Ovary (tissue), 9 donors: ENCODE data around the gene SAMD4A. TPM values are rescaled to one million over a fixed set of nuclear protein-coding genes. Genes with fewer than 3 reads are reported as not detected.

ENCODE experiments used
- DNase-seq, 5 donors: peaks; one replicate each; pipeline ENCODE4 v3.0.0-alpha.2; 2019 to 2020
- H3K27ac ChIP-seq, 2 donors: fragments of 200-600 bp; one replicate each; pipeline versions ENCODE4 v1.5.1 to v1.8.0; 2019 to 2022
- H3K27me3 ChIP-seq: fragments of 200-600 bp; one replicate; pipeline ENCODE4 v1.8.0; 2022
- H3K36me3 ChIP-seq: fragments of 200-600 bp; sonication (generic); one replicate; pipeline ENCODE4 v1.5.1; 2019
- H3K4me1 ChIP-seq: one replicate; pipeline ENCODE4 v1.8.1; 2013; ENCODE audit warnings: mild to moderate bottlenecking, moderate library complexity; ENCODE audit not compliant: insufficient read depth
- H3K4me3 ChIP-seq: fragments of 200-600 bp; sonication (generic); one replicate; pipeline ENCODE4 v1.5.1; 2017
- H3K9me3 ChIP-seq, 2 donors: fragments of 200-600 bp in 1 of 2; sonication (generic) in 1 of 2; one replicate each; pipeline versions ENCODE4 v1.5.1 to v1.8.1; 2013 to 2019; ENCODE audit warnings: mild to moderate bottlenecking in 1 of 2, moderate library complexity in 1 of 2
- EP300 ChIP-seq: sonication (generic); formaldehyde crosslinking; IDR thresholded peaks from one replicate; pipeline ENCODE4 v1.6.1; 2017; ENCODE audit warnings: antibody characterized with exemption
- POLR2A ChIP-seq: fragments of 450-650 bp; IDR thresholded peaks from one replicate; pipeline ENCODE4 v1.6.1; 2017; ENCODE audit warnings: antibody characterized with exemption, mild to moderate bottlenecking, moderate library complexity
- WGBS, 3 donors: extraction: QIAGEN DNeasy Blood & Tissue Kit in 1 of 3; methylation state at CpG; one replicate each; pipeline versions ENCODE4 v1.1.5 to v1.1.7; 2013 to 2017; 5-methylcytosine and 5-hydroxymethylcytosine counted together
- intact Hi-C, 4 donors: fragments of 100-400 bp; cut with DNase I; formaldehyde crosslinking; loops; one replicate each; pipeline versions ENCODE4 v1.11.0 to v1.15.1; 2022 to 2023
- polyA plus RNA-seq, 2 donors: library from polyadenylated mRNA; stranded (reverse); fragments of 200-250 nt in 1 of 2; fragments of 350-450 nt in 1 of 2; fragmentation: Illumina TruSeq in 1 of 2; extraction: RNeasy Lipid Tissue Mini Kit (QIAGEN cat#74804) in 1 of 2; gene quantifications; one replicate each; pipeline ENCODE4 v1.2.3, GENCODE V29; 2013 to 2014
- total RNA-seq, 7 donors: library from RNA; depleted of rRNA in 2 of 7; stranded (reverse); fragments of >200 nt in 2 of 7; fragmentation: NEBNext Ultra II Directional in 3 of 7; extraction: Animal tissue kit (Norgen Biotek cat#: 25700) in 3 of 7; gene quantifications; one replicate each; pipeline versions ENCODE4 v1.1.0 to v1.2.4, GENCODE V29; 2016 to 2023
- TF ChIP-seq, protein P1 (sequence below), 3 donors: fragments of 450-650 bp in 2 of 3; fragments of 200-600 bp in 1 of 3; IDR thresholded peaks; one replicate each; pipeline versions ENCODE4 v1.5.1 to v1.8.0; 2016 to 2022; ENCODE audit warnings: antibody characterized with exemption in 3 of 3, mild to moderate bottlenecking in 1 of 3
- donor health status: DM: no; HTN: no; CAD: no; lungs with moderate emphysema.
- donor health status: DM: no; HTN: no; CAD: no.
- donor health status: Bipolar disorder and iron deficiency.
- donor health status: DM: yes; HTN: yes; CAD: no.
- donor health status: DM: no; HTN: no; CAD: no.
- donor health status: DM: yes; HTN: yes; CAD: no.

SAMD4A gene
- total and polyA plus RNA-seq, 9 donors, result 2.3 to 22.4 (median 7.3) TPM

DNA sequence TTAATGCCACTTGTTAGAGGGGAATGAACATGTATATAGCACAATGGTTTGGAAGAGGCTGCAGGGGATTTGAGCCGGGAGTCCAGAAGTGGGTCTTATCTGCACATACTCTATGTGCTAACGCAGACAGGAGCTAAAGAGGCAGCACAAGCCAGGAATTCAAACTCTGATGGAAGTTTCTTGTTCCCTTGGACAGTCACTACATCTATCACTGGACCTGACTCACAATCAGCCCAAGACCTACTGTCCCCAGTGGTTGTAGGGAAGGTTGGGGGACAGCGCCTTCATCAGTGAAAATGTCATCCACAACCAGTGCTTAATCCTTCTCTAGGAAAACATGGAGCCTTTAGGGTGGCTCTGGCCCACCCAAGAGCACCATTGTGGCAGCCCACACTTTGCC lies 227.9 kb downstream of the SAMD4A start:
- H3K27ac ChIP-seq, result no peak overlapping the region
- no peaks in the 10 kb centered on the region for H3K27me3 ChIP-seq
- H3K4me1 ChIP-seq, result no peaks in the 10 kb centered on the region
- intact Hi-C loops, result no loop called here
- H3K36me3 ChIP-seq, result no peaks in the 10 kb centered on the region
- no peaks in the 10 kb centered on the region for H3K9me3 ChIP-seq
- DNase-seq, result no peak
- WGBS, 3 donors, result 84 to 90% (median 90%) methylated on average over 3 of the region's 3 CpGs
- TF ChIP-seq EP300, result no peak
- TF ChIP-seq POLR2A, result no peak
- TF ChIP-seq, protein P1, sequence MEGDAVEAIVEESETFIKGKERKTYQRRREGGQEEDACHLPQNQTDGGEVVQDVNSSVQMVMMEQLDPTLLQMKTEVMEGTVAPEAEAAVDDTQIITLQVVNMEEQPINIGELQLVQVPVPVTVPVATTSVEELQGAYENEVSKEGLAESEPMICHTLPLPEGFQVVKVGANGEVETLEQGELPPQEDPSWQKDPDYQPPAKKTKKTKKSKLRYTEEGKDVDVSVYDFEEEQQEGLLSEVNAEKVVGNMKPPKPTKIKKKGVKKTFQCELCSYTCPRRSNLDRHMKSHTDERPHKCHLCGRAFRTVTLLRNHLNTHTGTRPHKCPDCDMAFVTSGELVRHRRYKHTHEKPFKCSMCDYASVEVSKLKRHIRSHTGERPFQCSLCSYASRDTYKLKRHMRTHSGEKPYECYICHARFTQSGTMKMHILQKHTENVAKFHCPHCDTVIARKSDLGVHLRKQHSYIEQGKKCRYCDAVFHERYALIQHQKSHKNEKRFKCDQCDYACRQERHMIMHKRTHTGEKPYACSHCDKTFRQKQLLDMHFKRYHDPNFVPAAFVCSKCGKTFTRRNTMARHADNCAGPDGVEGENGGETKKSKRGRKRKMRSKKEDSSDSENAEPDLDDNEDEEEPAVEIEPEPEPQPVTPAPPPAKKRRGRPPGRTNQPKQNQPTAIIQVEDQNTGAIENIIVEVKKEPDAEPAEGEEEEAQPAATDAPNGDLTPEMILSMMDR (IDR thresholded peaks at IDR 0.05), result no peak
- H3K4me3 ChIP-seq, result no peak overlapping the region

DNA sequence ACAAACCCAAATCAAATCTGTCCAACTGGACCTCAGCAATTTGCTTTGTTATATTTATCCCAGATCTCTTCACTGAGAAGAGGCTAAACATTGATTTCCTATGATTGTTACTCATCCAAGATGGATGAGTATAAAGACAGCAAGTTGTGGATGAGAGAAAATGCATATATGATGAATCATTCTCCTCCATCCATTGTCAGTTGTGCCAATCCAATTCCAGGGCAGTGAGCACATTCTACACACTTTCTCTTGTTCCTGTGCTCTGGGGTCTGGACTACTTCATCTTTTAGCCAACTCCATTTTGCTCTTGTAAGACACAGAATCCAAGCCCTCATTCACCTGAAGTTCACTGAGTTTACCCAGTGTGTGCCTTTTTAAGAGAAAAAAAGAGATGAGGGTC lies 230.0 kb downstream of the SAMD4A start:
- Histone ChIP-seq H3K27me3 (no peaks in the 10 kb centered on the region), H3K27ac (no peak overlapping the region), H3K36me3 (no peaks in the 10 kb centered on the region), H3K9me3 (no peaks in the 10 kb centered on the region), H3K4me1 (no peaks in the 10 kb centered on the region), H3K4me3 (no peak overlapping the region)
- no peak for DNase-seq
- no peak for TF ChIP-seq POLR2A
- no peak for TF ChIP-seq EP300
- TF ChIP-seq, protein P1 (IDR thresholded peaks at IDR 0.05), result no peak
- intact Hi-C loops, result no loop called here

DNA sequence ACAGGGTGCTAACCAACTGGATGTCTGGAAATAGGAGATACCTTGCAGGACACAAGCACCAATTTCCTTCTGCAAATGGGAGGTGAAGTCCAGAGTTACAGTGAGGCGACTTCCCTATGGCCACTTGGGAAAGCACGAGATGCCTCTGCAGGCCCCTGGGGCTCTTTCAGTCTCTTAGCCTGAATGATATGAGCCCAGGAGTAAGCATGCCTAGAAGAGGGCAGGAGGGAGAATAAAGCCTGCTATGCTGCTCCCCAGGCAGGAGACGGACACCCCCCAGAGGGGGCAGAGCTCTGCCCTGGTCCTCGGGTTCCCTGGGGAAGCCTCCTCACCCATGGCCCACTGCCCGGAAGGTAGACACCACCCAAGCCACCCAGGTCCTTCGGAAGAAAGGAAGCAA lies 230.6 kb downstream of the SAMD4A start:
- Histone ChIP-seq H3K4me3 (no peak overlapping the region), H3K27ac (no peak overlapping the region), H3K4me1 (no peaks in the 10 kb centered on the region), H3K36me3 (no peaks in the 10 kb centered on the region), H3K9me3 (no peaks in the 10 kb centered on the region), H3K27me3 (no peaks in the 10 kb centered on the region)
- intact Hi-C loops, result no loop called here
- 83 to 85% (median 83%) methylated on average over 6 of the region's 6 CpGs for WGBS, 3 donors
- TF ChIP-seq, protein P1 (IDR thresholded peaks at IDR 0.05), result no peak
- TF ChIP-seq EP300, result no peak
- no peak for TF ChIP-seq POLR2A
- no peak for DNase-seq

DNA sequence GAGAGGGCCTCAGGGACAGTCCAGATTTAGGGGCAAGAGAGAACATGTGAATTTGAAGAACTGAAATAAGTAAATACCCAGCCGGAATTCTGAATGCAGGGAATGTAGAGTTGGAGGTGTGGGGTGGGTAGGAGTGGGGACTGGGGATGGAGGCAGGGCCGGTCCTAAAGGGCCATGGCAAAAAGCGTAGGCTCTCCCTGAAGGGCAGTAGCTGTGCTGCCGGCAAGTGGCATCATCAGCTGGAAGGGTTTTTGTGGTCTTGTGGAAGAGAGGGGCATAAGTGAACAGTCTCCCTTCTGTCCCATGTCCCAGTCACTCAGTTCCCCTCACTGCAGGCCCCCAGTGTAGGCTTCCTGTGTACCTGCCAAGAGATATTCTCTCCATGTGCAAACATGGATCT lies 231.1 kb downstream of the SAMD4A start:
- no peak for DNase-seq
- TF ChIP-seq POLR2A (no peak), EP300 (no peak)
- TF ChIP-seq, protein P1 (IDR thresholded peaks at IDR 0.05), result no peak

More for the DNA sequence above, 231.1 kb downstream of the SAMD4A start:
- Histone ChIP-seq H3K36me3 (no peaks in the 10 kb centered on the region), H3K4me3 (no peak overlapping the region), H3K27ac (no peak overlapping the region), H3K4me1 (no peaks in the 10 kb centered on the region), H3K9me3 (no peaks in the 10 kb centered on the region), H3K27me3 (no peaks in the 10 kb centered on the region)
- 61 to 85% (median 62%) methylated on average over 4 of the region's 4 CpGs for WGBS, 3 donors
- intact Hi-C loops, result no loop called here
